Measurements from ENCODE around the gene HSPA4L.

HSPA4L gene

DNA sequence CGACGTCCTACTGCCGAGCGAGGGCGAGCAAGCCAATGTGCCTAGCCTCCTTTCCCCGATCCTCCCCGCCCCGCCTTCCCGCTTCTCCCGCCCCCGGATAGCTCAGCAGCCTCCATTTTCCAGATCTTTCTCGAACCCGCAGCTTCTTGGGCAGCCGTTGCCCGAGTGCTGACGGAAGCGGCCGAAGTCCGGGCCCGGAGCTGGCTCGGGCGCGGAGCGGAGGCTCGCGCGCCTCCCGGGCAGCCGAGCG lies 172 bp upstream of the HSPA4L start:
- in situ Hi-C loops (cut with MboI; ENCODE audit: low pct_unique_long_range_greater_than_20kb, low sequenced_read_pairs) = no loop called here

DNA sequence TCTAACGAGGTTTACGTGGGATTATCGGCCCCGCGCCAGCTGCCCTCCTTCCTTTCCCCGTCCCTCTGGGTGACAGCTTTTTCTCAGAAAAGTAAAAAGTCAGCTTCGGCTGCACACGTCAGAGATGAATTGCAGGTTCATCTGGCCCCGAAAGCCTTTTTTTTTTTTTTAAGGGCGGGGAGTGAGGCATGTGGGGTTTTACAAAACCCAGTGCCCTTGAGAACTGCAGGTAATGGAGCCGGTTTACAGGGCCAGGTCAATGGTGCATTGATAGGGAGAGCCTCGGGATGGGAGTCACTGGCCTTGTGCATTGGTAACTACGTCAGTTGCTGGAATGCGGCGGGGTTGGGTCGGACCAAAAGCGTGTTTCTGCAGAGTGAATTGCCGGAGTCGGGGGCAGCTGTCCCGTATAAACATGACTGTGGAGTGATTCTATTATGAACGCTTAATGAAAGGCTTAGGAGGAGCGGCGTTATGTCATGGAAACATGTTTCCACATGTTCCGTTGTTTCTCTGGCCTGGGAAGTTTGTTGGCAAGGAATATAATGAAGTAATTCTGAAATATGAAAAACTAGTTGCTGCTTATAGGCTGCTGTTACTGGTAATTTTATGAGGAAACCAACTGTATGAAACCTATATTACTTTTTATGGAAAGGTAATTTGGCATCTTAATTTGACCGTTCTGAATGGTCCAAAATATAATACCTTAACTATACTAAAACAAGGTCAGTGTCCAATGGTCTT lies 1.1 kb downstream of the HSPA4L start:
- in situ Hi-C loops (cut with MboI; ENCODE audit: low pct_unique_long_range_greater_than_20kb, low sequenced_read_pairs) = no loop called here
- DNase-seq = peak; percentile 76

More for the DNA sequence above, 172 bp upstream of the HSPA4L start:
- DNase-seq = no peak

DNA sequence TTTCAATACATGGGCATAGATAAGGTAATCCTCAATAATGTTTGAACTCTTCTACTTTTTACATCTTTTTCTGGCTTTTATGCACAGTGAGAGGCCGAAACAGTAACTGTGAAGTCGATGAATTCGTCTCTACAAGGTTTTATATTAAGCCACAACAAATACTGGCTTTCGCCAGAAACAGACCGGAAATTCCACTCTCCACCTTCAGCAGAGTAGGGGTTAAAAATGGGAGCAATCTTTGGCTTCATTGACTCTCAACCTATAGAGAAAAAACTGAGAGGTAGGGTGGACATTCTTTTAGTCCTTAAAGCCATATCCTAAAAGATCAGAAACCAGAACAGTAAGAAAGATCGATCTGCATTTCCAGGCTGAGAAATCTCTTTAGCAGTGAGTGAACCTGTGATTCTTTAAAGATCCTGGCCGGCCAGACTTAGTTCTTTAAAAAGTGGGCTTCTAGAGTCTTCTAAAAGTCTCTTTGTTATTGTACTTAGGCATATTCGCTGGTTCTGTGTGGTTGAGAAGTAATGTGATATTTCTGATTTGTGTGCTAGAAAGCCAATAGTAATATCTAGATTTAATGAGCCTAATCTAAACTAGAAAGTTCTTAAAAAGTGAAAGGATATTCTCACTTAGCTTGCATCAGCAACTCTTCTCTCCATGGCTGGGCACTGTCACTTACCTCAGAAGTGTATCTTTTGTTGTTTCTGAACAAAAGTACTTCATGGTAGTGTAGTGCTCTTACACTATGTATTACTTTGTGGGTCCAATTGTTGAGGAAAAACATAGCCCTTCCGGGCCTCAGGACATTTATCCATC lies 2.0 kb downstream of the HSPA4L start:
- in situ Hi-C loops (cut with MboI; ENCODE audit: low pct_unique_long_range_greater_than_20kb, low sequenced_read_pairs) = no loop called here
- peak; percentile 27 for DNase-seq

DNA sequence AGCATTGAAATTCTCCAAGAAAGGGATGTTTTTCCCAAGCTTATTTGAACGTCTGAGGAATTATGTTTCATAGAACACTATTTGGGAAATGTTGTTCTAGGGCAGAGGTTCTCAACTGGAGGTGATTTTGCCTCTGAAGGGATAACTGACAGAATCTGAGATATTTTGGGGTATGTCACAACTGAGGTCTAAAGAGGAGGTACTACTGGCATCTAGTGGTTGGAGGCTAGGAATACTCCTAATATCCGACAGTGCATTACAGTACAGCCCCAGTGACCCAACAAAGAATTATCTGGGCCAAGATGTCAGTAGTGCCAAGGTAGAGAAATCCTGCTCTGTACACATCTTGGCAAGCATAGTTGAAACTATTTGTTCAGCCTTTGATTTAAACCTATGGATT lies 6.4 kb downstream of the HSPA4L start:
- peak; percentile 25 for DNase-seq
- in situ Hi-C loops (cut with MboI; ENCODE audit: low pct_unique_long_range_greater_than_20kb, low sequenced_read_pairs) = no loop called here

DNA sequence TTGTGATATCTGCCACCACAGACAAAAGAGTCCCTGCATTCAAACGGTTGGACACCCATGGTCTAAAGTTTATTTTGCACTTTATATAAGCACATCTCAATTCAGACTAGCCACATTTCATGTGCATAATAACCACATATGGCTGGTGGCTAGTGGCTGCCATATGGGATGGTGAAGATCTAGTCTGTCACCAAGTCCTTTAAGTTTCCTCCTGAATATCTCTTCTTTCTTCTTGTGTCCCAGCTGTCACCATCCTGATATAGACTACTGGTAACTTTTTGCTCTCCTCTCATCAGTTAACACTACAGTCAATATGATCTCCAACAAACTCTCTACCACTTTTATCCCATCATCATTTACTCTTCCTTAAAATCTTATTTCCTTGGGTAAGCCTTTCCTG lies 9.3 kb downstream of the HSPA4L start:
- in situ Hi-C loops (cut with MboI; ENCODE audit: low pct_unique_long_range_greater_than_20kb, low sequenced_read_pairs) = no loop called here
- no peak for DNase-seq

DNA sequence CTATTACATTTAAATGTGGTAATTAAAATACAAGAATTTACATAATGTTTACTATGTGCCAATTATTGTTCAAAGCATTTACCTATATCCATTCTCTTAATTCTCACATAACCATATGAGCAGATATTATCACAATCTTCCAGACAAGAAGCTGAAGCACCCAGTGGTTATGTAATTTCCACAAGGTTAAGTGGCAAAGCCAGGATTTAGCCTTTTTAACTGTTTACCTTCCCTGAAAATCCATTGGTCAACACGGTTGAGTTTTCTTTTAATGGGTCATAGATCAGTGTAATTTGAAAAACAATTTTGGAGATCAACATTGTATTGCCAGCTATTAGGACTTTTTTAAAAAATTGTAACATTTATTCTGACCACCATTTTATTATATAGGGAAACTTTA lies 11.4 kb downstream of the HSPA4L start:
- in situ Hi-C loops (cut with MboI; ENCODE audit: low pct_unique_long_range_greater_than_20kb, low sequenced_read_pairs) = no loop called here
- no peak for DNase-seq

DNA sequence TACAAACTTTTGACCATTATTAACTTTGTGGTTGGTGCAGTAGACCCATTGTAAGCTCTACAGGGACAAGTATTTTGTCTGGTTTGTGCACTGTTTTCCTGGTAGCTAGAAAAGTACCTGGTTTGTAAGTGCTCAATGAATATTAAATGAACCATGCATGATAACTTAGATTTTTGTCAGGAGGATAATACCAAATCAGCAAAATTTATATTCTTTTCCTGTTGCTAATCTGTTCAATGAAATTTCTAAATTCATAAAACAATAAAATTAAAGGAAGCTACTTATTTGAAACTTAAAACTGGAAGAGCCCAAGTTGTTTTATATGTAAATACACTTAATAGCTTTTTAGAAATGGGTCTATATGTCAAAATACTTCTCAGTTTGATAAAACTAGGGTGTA lies 17.6 kb downstream of the HSPA4L start:
- no peak for DNase-seq
- in situ Hi-C loops (cut with MboI; ENCODE audit: low pct_unique_long_range_greater_than_20kb, low sequenced_read_pairs) = no loop called here

DNA sequence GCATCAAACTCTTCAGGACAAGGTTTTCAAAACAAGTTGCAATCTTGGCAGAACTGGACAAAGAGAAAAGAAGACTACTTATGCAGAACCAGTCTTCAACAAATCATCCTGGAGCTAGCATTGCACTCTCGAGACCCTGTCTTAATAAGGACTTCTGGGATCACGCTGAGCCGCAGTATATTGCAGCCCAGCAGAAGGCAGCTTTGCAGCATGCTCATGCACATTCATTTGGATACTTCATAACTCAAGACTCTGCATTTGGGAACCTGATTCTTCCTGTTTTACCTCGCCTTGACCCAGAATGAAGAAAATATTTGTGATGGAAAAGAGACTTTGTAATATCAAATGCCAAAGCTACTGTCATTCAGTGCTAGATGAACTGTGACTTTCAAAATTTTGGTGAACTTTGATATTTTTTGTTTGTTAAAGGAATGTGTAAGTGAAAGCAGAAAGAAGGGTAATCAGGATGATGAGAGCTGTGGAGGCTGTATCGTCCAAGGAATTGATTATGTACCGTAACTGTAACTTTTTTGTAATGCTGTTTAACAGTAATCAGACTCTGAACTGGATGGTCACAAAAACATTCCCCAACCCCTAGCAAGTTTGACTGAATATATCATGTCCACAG lies 27.2 kb downstream of the HSPA4L start:
- no peak for DNase-seq
- in situ Hi-C loops (cut with MboI; ENCODE audit: low pct_unique_long_range_greater_than_20kb, low sequenced_read_pairs) = no loop called here

DNA sequence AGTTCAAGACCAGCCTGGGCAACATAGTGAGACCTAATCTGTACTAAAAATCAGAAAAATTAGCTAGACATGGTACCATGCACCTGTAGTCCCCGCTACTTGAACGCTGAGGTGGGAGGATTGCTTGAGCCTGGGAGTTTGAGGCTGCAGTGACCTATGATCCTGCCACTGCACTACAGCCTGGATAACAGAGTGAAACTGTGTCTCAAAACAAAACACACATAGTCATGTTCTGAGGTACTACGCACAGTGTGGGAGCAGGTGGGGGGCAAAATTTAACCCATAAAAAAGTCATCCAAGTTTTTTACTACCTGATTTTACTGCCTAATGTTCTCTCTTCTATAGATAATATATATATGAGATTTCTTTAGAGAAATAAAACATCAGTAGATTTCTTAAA lies 28.4 kb downstream of the HSPA4L start:
- no peak for DNase-seq
- in situ Hi-C loops (cut with MboI; ENCODE audit: low pct_unique_long_range_greater_than_20kb, low sequenced_read_pairs) = no loop called here

DNA sequence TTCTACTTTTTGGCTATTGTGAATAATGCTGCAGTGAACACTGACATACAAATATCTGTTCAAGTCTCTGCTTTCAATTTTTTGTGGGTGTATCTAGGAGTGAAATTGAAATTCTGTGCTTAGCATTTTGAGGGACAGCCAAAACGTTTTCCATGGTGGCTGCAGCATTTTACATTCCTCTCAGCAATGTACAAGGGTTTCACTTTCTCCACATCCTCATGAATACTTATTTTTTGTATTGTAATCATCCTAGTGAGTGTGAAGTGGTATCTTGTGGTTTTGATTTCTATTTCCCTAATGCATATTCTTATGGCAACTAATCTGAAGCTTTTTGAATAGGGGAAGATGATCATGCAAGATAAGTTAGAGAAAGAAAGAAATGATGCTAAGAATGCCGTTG lies 40.3 kb downstream of the HSPA4L start:
- in situ Hi-C loops (cut with MboI; ENCODE audit: low pct_unique_long_range_greater_than_20kb, low sequenced_read_pairs) = no loop called here
- no peak for DNase-seq

DNA sequence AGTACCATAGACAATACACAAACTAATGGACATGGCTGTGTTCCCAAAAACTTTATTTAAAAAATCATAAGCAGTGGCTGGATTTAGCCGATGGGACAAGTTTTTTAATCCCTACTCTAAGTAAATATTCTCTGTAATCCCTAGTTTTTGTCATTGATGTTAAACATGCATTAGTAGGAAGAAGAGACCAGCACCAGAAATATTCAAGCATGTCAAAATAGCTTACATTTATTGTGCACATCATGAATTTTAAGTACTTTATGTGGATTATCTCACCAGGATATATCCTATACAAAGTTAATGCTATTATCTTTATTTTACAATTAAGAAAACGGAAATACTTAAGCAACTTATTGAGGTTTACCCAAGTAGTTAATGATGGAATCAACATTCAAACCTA lies 46.0 kb downstream of the HSPA4L start:
- in situ Hi-C loops (cut with MboI; ENCODE audit: low pct_unique_long_range_greater_than_20kb, low sequenced_read_pairs) = no loop called here
- no peak for DNase-seq

DNA sequence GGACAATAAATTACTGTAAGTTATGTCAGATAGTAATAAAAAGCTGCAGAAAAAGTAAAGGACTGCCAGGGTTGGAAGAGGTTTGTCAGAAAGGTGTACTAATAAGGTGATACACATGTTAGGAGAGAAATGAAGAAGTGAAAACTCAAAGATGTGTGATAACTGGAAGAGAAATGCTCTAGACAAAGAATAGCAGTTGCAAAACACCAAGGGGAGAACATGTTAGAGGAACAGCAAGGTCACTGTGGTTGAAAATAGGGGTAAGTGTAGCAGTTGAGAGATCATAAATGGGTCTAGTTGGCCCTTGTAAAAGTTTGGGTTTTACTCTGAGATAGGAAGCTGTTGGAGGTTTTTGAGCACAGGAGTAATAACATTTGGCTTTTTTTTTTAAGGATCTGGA lies 46.9 kb downstream of the HSPA4L start:
- in situ Hi-C loops (cut with MboI; ENCODE audit: low pct_unique_long_range_greater_than_20kb, low sequenced_read_pairs) = no loop called here
- DNase-seq = no peak

DNA sequence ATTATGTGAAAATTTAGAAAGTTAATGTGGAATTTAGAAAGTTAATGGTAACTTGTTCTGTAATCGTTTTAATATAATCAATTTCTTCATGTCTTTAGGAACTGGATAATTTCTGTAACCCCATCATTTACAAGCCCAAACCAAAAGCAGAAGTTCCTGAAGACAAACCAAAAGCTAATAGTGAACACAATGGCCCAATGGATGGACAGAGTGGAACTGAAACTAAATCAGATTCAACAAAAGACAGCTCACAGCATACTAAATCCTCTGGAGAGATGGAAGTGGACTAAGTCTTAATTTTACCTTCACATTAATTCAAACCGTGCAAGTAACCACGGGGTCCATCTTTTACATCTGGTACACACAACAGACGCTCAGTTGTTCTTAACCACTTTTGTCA lies 50.5 kb downstream of the HSPA4L start:
- in situ Hi-C loops (cut with MboI; ENCODE audit: low pct_unique_long_range_greater_than_20kb, low sequenced_read_pairs) = no loop called here
- peak; percentile 20 for DNase-seq

DNA sequence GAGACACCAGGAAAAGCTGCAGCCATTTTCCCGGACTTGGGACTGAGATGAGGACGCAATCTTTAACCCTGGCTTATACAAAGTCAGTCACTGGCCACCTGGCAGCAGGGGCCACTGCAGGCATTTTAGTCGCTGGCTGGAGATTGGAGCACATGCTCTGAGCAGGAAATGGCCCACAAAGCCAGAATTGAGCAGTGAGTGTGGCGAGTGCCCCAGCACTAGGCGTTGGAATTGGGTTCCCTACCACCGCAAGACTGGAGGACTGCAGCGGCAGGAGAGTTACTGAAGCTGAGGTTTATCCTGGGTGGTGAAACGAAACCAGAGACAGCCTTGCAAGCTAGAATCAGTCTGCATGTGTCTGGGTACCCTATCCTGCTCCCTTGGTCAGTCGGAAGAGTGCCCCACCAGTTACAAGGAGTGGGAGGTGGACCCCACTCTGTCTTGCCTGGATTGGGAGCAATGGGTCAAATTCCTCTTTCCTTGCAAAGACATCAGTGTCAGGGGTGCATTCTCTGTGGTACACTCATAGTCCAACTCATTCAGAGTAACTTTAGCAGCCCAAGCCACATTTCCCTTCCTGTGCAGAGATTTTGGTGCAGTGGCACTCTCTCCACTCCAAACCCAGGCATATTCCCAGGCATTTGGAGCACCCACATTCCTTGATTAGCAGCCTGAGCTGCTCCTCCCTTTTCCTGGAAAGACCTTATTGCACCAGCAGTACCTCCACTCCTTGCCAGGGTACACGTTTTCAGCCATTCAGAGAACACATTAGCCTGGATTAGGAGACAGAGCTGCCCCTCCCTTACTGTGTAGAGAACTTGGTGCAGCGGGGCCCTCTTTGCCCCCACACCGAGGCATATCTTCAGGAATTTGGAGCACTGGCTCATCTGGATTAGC lies 61.8 kb downstream of the HSPA4L start:
- DNase-seq = no peak
- in situ Hi-C loops (cut with MboI; ENCODE audit: low pct_unique_long_range_greater_than_20kb, low sequenced_read_pairs) = no loop called here

DNA sequence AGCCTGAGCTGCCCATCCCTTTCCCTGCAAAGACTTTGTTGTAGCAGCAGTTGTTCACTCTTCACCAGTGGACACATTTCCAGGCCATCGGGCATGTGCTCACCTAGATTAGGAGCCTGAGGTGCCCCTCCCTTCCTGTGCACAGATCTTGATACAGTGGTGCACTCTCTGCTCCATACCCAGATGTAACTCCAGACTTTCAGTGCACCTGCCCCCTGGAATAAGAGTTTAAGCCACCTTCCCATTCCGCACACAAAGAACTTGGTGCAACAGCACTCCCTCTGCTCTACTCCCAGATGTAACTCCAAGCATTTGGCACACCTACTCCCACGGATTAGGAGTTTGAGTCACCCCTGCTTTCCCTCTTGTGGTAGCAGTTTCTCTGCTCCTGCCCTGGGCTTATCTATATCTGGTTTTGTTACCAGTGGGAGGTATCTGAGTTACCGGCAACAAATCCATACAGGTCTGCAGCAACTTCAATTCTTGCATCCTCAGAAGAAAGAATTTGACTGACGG lies 62.5 kb downstream of the HSPA4L start:
- no peak for DNase-seq
- in situ Hi-C loops (cut with MboI; ENCODE audit: low pct_unique_long_range_greater_than_20kb, low sequenced_read_pairs) = no loop called here

DNA sequence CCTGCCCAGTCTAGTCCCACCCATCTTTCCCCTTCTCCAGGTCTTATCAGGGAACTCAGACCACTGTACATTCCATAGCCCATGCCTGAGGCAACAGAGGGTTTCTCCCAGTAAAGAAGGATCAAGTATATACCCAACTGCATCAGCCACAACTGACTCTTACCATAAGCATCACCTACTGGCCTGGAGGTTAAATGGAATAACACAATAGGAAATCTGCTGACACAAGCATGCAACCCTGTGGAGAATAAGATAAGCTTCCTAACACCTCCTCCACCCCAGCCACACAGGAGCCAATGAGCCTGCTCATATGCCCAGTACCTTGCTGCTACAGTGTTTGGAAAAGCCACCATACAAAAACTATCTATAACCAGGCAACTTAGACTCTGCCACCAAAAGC lies 63.9 kb downstream of the HSPA4L start:
- in situ Hi-C loops (cut with MboI; ENCODE audit: low pct_unique_long_range_greater_than_20kb, low sequenced_read_pairs) = no loop called here
- DNase-seq = no peak

DNA sequence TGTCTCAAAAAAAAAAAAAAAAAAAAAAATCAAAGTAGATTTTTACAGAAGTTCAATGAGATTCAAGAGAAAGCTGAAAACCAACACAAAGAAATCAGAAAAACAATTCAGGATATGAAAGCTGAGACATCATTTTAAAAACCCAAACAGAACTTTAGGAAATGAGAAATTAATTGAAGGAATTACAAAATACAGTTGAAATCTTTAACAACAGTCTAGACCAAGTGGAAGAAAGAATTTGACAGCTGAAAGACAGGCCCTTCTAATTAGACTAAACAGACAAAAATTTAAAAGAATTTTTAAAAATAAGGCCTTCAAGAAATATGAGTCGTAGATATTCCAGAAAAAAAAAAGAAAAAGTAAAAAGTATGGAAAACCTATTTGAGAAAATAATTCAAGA lies 64.6 kb downstream of the HSPA4L start:
- in situ Hi-C loops (cut with MboI; ENCODE audit: low pct_unique_long_range_greater_than_20kb, low sequenced_read_pairs) = no loop called here
- no peak for DNase-seq

DNA sequence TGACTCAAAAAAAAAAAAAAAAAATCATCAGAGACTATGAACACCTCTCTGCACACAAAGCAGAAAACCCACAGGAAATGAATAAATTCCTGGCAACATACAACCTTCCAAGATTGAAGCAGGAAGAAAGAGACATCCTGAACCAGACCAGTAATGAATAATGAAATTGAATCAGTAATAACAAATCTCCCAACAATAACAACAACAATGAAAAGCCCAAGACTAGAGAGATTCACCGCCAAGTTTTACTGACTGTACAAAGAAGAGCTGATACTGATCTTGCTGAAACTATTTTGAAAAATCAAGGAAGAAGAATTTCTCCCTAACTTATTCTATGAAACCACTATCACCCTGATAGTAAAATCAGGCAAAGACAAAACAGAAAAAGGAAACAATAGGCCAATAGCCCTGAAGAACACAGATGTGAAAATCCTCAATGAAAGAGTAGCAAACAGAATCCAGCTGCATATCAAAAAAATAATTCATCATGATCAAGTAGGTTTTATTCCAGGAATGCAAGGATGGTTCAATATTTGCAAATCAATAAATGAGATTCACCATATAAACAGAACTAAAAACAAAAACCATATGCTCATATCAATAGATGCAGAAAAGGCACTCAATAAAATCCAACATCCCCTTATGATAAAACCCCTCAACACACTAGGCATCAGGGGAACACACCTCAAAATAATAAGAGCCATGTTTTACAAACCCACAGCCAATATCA lies 67.5 kb downstream of the HSPA4L start:
- in situ Hi-C loops (cut with MboI; ENCODE audit: low pct_unique_long_range_greater_than_20kb, low sequenced_read_pairs) = no loop called here
- DNase-seq = no peak

DNA sequence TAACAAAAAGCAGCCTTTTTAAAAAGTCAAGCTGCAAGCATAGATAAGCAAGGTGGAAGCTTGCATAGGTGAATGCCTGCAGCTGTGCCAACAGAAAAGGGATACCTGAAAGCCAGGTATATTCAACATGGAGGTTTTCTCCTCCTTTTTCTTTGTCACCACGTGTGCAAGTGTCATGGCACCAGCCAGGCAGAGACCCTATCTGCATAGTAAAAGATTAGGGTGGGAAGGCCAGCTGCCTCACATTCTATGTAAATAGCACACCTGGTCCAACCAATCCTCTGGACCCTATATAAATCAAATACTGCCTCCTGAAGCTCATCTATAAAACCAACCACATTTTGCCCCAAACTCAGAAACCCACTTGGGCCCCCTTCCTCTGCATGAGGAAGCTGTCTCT lies 70.5 kb downstream of the HSPA4L start:
- in situ Hi-C loops (cut with MboI; ENCODE audit: low pct_unique_long_range_greater_than_20kb, low sequenced_read_pairs) = no loop called here
- DNase-seq = no peak
